HG03457 (cell line): ENCODE data around the gene INPP5A.

Source experiments
- ATAC-seq: cut with Tn5 transposase; IDR thresholded peaks from one replicate; pipeline ENCODE4 v1.9.1; 2021; ENCODE audit warnings: moderate number of reproducible peaks; ENCODE audit not compliant: unreplicated experiment

The INPP5A gene

DNA sequence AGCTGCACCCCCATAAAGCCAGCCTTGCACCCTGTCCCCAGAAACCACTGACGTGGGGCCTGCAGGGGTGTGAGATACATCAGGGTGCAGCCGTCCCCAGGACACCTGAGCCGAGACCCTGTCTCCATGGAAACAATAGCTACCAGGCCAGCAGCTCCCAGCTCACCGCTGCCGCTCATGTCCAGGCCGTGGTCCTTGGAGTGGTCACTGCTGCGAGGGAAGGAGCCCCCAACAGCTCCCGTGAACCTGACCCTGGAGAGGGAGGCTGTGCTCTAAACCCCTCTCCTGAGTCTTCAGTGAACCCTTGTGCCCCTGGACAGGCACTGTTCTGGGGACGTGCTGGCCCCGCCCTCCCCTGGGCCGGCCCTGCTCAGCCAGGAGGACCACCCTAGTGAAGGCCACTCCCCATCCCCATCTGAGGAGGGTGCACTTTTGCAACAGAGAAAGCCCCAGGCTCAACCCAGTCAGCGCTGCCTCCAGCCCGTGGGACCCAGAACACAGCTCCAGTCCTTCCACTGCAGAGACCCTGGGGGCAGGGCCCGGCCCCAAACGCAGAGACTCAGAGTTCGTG, 19.6 kb upstream of the INPP5A start:
- ATAC-seq: no peak

DNA sequence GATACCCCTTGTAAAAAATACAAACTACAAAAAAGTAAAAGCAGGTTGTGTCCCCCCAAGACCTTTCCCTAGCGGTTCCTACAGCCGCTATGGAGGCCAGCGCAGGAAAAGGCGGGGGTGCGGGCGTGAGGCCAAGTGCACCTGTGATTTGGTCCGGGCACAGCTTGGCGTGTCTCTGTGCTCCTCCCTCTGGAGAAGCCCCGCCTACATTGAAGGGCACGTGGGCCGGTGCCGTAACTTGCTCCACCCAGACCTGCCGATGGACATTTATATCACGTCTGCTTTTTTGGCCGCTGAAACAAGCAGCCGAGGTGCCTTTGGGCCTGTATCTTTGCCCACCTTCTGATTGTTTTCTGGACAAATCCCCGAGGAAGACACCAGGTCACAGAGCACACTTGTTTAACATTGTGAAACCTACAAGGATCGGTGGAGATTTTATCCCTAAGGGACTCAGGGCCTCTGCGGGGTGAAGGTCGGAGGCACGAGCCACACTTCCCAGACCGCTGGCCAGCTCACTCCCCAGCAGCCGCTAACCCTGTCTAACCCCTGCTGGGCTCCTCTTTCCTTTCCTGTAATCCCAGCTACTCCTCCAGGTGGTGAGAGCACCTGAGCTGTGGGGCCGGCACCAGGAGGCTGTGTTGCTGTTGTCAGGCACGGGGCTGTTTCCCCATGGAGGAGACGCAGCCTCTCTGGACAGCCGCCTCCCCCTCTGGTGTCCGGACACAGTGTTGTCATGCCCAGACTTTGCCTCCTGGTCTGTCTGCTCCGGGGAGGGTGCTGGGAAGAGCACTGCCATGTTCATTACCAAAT, 18.8 kb upstream of the INPP5A start:
- no peak for ATAC-seq

DNA sequence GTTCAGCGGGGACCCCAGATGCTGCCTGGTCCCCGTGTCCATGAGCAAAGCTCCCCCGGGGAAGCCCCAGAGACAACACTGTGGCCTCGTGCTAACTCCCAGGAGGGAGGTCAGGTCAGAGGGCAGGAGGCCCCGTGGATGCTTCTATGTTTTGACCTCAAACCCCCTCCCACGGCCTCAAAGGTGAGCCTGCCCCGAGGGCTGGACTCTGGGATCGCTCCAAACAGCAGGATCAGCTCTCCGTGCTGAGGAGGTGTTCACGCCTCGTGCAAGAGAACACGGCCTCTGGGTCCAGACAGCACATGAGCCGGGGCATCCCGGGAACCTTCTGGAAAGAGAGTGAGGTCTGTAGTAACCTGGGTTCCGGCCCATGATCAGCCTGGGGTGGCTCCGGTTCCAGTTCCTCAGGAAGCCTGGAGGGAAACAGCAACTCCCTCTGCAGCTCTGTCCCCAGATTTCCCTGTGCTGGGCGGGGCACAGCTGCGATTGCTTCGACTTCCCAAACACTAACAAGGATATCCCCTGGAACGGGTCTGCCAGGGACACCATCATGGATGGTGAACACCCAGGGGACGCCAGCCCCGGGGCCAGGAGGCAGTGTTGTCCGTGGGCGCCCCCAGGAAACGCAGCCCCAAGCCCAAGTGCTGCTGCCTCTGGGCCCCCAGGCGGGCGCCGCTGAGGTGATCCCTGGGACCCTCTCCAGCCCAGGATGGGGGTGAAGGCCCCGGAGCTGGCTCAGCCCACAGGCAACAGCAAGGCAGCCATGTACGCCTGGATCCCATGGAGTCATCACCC, 18.0 kb upstream of the INPP5A start:
- ATAC-seq: no peak

- no peak for ATAC-seq
Observed at GRCh38 chr10:132520177-132520811, 17.3 kb upstream of the INPP5A start.

DNA sequence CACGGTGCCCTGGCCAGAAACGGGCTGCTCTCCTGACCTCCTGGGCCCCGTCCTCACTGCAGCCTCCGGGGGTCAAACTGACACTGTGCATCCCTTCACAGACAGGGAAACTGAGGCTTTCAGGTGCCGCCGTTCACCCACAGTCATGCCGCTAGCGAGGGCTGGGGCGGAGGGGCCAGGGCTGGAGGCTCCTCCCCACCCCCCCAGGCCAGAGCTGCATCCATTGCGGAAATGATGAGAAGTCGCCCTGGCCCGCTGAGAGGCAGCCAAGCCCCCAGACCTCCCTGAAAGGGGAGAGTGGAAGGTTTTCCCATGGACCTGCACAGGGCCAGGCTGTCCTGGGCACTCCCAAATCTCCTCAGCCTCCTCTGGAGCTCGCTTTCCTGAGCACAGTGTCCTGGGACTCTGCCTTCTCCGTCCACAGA, 16.5 kb upstream of the INPP5A start:
- no peak for ATAC-seq

DNA sequence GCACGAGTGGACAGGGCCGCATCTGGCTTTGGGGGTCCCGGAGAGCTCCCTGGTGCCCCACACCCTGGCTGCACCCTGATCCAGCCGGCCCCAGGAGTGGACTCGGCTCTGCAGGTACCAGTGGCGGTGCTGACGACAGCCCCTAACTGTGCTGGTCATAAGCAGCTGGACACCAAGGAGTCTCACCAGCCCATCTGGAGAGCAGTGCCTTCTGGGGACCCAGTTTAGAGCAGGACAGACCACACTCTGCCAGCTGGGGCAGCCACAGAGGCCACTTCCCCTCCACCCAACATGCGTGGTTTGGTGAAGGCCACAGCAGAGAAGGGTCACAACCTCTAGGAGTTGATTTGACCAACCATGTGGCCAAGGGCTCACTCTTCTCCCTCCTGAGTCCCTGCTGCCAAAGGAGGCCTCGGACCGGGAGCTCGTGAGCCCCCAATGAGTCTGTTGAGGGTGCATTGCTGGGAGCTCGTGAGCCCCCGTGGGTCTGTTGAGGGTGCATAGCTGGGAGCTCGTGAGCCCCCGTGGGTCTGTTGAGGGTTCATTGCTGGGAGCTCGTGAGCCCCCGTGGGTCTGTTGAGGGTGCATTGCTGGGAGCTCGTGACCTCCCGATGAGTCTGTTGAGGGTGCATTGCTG, 16.0 kb upstream of the INPP5A start:
- ATAC-seq: no peak

GRCh38 chr10:132522521-132523411, 14.8 kb upstream of the INPP5A start:
- ATAC-seq: no peak

DNA sequence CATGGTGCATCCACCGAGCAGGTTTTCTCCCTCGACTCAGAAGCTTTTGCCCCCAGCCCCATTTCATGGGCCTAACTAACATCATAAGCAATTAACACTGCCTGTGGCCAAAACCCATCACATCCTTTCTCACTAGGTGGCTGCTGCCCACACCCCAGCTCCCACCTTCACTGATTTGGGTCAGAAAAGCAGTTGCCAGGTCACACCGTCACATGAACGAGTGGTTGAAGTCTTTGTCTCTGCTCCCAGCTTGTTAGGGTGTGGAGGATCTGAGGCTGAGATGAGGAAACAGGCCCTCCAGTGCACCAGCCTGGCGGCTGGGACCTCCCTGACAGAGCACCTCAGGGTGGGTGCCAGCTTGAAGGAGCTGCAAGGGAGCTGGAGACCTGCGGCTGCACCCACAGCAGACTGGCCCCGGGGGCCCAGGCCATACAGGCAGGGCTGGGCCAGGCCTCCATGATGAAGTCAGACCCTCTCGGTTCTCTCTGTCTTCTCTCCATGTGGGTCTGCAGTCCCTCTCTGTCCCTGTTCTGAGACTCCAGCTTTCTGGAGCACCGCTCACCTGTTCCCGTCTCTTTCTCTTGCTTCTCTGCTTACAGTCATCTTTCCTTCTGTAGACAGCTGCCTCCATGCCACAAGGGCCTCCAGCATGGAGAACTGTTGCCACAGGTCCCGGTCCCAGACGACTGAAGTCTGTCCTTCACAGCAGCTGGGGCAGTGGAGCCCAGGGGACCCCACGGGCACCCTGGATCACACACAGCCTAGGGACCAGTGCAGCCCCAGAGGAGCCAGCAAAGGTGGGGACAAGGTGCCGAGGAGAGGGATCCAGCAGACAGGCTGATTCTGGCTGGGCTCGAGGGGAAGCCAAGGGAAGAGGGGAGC, 13.8 kb upstream of the INPP5A start:
- ATAC-seq: no peak

GRCh38 chr10:132524443-132525285, 12.9 kb upstream of the INPP5A start:
- no peak for ATAC-seq

- no peak for ATAC-seq
Observed at GRCh38 chr10:132526676-132527075, 10.9 kb upstream of the INPP5A start.

DNA sequence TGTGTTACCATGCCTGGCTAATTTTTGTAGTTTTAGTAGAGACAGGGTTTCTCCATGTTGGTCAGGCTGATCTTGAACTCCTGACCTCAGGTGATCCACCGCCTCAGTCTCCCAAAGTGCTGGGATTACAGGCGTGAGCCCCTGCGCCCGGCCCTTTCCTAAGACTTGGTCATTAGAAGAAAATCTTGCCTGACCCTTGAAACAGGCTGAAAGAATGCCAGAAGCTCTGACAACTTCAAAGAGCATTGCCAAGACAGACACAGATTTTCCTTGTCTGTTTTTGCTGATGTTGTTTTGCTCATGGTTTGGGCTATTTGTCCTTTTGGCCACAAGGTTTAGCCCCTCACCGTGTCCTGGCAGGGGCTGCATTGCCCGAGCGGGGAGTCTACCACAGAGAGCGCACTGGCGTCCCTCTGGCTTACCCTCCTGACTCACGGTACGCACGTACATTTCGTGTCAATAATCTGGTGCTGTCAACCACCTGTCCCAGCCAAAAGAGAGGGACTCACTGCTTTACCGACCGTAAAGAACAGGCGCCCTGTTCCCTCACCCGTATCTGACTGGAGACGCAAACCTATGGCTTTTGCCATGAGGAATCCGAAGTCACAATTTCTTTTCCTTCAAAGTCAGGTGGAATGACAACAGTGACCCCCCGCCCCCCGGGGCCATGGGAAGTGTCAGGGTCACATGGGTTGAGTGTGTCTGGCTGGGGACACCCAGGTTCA, 10.1 kb upstream of the INPP5A start:
- ATAC-seq: no peak

DNA sequence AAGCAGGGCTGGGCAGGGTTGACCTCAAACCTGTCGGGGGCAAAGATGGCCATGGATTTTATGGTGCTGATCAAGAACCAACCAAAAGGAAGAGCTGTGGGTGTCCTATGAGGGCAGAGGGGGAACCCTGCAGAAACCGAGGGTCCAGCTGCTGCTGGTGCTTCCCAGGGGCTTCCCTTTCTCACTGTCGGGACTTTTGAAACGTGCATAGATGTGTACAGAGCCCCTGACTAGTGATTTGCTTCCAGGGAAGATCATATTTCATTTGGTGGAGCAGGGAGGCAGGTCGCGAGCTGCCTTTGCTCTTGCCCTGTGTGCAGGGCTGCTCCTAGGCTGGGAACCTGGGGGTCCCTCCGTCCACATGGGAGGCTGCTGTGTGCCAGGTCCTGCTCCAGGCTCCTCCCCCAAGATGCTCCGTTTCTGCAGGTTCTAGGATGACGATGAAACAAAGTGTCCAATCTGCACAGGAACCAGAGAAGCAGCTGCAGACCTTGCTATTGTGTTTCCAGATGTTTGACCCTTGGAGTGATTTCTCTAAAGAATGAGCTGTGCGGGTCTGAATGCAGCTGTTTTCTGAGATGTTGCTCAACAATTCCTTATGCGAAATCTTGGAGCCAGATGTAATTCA, 9.4 kb upstream of the INPP5A start:
- no peak for ATAC-seq

- ATAC-seq: no peak
Observed at GRCh38 chr10:132532179-132532578, 5.4 kb upstream of the INPP5A start.

- no peak for ATAC-seq
Observed at GRCh38 chr10:132532749-132533560, 4.6 kb upstream of the INPP5A start.

- no peak for ATAC-seq
Observed at GRCh38 chr10:132533571-132534260, 3.9 kb upstream of the INPP5A start.
